Heart left ventricle (tissue), 16 donors: ENCODE measurements around the gene SLC7A11. TPM values are rescaled to one million over a fixed set of nuclear protein-coding genes. Genes with fewer than 3 reads are reported as not detected.

Source experiments
- ATAC-seq, 4 donors: fragments of 200-7000 bp; cut with Tn5 transposase; one replicate each; pipeline ENCODE4 v1.9.1; 2020 to 2022; ENCODE audit warnings: moderate library complexity in 4 of 4, mild to moderate bottlenecking in 3 of 4, moderate number of reproducible peaks in 1 of 4
- DNase-seq, 5 donors: peaks; one replicate each; pipeline ENCODE4 v3.0.0-alpha.2; 2020
- H3K27ac ChIP-seq, 12 donors: fragments of 200-600 bp; sonication (generic) in 4 of 12; one replicate each; pipeline versions ENCODE4 v1.5.0 to v1.8.0; 2016 to 2022; ENCODE audit warnings: mild to moderate bottlenecking in 2 of 12
- H3K27me3 ChIP-seq, 9 donors: fragments of 200-600 bp; sonication (generic) in 2 of 9; one replicate each; pipeline versions ENCODE4 v1.5.1 to v1.8.0; 2016 to 2022; ENCODE audit warnings: mild to moderate bottlenecking in 3 of 9
- H3K36me3 ChIP-seq, 9 donors: fragments of 200-600 bp; sonication (generic) in 2 of 9; one replicate each; pipeline versions ENCODE4 v1.5.0 to v1.8.0; 2018 to 2022; ENCODE audit warnings: mild to moderate bottlenecking in 2 of 9
- H3K4me1 ChIP-seq, 12 donors: fragments of 200-600 bp; sonication (generic) in 4 of 12; one replicate each; pipeline versions ENCODE4 v1.5.0 to v1.8.0; 2016 to 2022; ENCODE audit warnings: mild to moderate bottlenecking in 3 of 12
- H3K4me3 ChIP-seq, 12 donors: fragments of 200-600 bp; sonication (generic) in 4 of 12; one replicate each; pipeline versions ENCODE4 v1.5.0 to v1.8.0; 2017 to 2022; ENCODE audit warnings: mild to moderate bottlenecking in 9 of 12, moderate library complexity in 4 of 12
- H3K9me3 ChIP-seq, 12 donors: fragments of 200-600 bp; sonication (generic) in 4 of 12; one replicate each; pipeline versions ENCODE4 v1.5.0 to v1.8.0; 2016 to 2022; ENCODE audit warnings: mild to moderate bottlenecking in 1 of 12
- POLR2A ChIP-seq, 2 donors: fragments of 450-650 bp; IDR thresholded peaks; one replicate each; pipeline ENCODE4 v1.6.1; 2017; ENCODE audit warnings: antibody characterized with exemption in 2 of 2, mild to moderate bottlenecking in 2 of 2, moderate library complexity in 2 of 2
- whole genome bisulfite sequencing, 4 donors: extraction: QIAGEN DNeasy Blood & Tissue Kit in 2 of 4; methylation state at CpG; one replicate each; pipeline versions ENCODE4 v1.1.5 to v1.1.7; 2013 to 2018; 5-methylcytosine and 5-hydroxymethylcytosine counted together
- intact Hi-C, 10 donors: fragments of 100-400 bp; cut with DNase I; formaldehyde crosslinking; loops; one replicate each; pipeline versions ENCODE4 v1.11.1 to v1.14.2; 2022
- polyA plus RNA-seq, 2 donors: library from polyadenylated mRNA; stranded (reverse); fragments of 200-250 nt; gene quantifications; one replicate each; pipeline ENCODE4 v1.2.3, GENCODE V29; 2013
- total RNA-seq, 9 donors: library from RNA; depleted of rRNA in 2 of 9; stranded (reverse); fragments of >200 nt in 2 of 9; fragmentation: NEBNext Ultra II Directional in 3 of 9; extraction: Animal tissue kit (Norgen Biotek cat#: 25700) in 3 of 9; gene quantifications; one replicate each; pipeline versions ENCODE4 v1.1.0 to v1.2.4, GENCODE V29; 2016 to 2023
- TF ChIP-seq, protein P1 (sequence below), 12 donors: fragments of 200-600 bp; sonication (generic) in 4 of 12; IDR thresholded peaks; one replicate each; pipeline versions ENCODE4 v1.5.0 to v1.8.0; 2018 to 2022; ENCODE audit warnings: antibody characterized with exemption in 12 of 12, mild to moderate bottlenecking in 5 of 12
- donor health status: ischemic (EF 13 %, LVEDD 7.1; RV severe dilation, severe dysfunction).
- donor health status: healthy with polysubstance abuse.
- donor health status: DM: no; HTN: yes; CAD: no.
- donor health status: DM: no; HTN: no; CAD: no.
- donor health status: ischemic (EF 25% LVEDD 6.9; RV normal size, moderate dysfunction).
- donor health status: ischemic (EF 25% LVEDD 5.7; RV mildly dilated, moderate dysfunction).
- donor health status: healthy.
- donor health status: DM: yes; HTN: yes; CAD: no.
- donor health status: ischemic (EF 35%, LVEDD 5.7; RV mildly dilated, moderate dysfunction).
- donor health status: nonischemic (EF 11% LVEDD 7.7; RV severe dilation, severe dysfunction).
- donor health status: DM: yes; HTN: yes; CAD: no.
- donor health status: PGD.
- donor health status: ischemic (EF 29% LVEDD 5.4; RV normal size, mild dysfunction).
- donor health status: nonischemic (EF 23%, LVEDD 6.1; RV moderate dilation, normal function).

Gene SLC7A11
- total and polyA plus RNA-seq, 11 donors: 0.04 to 1.0 (median 0.11) TPM; not detected in 1

DNA sequence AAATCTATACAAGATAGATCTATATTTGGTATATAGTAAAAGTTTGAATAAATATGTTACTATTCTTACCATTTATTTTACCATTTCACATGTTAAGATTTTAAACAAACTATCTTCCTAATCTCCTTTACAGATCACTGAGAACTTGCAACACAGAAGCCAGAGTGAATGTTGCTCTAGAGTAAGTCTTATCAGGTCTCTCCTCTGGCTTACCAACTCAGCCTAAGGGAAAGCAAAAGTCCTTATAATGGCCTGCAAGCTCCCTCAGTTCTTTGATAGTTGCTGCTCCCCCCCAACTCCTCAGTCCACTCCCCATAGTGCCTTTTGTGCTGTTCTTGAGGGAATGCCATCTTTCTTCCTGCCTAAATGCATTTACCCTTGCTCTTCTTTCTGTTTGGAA is 25.7 kb upstream of the SLC7A11 start:
- ATAC-seq: no peak
- Histone ChIP-seq H3K4me3 (no peak overlapping the region), H3K27ac (no peak overlapping the region), H3K27me3 (no peaks in the 10 kb centered on the region), H3K36me3 (no peaks in the 10 kb centered on the region), H3K4me1 (no peaks in the 10 kb centered on the region), H3K9me3 (no peaks in the 10 kb centered on the region)
- TF ChIP-seq POLR2A (IDR thresholded peaks at IDR 0.05): no peak
- no peak for DNase-seq
- intact Hi-C loops: no loop called here

DNA sequence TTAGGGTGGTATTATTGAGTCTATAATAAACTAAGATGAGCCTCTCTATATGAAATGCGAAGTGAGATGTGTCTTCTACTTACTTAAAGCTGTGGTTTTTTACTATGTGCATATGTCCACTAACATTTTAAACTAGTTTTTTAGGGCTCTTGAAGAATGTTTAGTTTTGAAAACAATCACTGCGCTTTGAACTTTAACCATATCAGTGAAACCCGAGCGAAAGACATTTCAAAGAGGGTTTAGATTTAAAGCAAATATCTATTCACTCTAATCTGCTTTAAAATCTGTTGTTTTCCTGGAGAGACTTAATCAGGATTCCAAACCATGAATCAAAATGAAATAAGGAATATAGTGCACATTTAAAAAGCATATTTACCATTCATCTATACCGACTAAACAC is 24.8 kb upstream of the SLC7A11 start:
- H3K27ac ChIP-seq: no peak overlapping the region
- TF ChIP-seq POLR2A (IDR thresholded peaks at IDR 0.05): no peak
- TF ChIP-seq, protein P1, sequence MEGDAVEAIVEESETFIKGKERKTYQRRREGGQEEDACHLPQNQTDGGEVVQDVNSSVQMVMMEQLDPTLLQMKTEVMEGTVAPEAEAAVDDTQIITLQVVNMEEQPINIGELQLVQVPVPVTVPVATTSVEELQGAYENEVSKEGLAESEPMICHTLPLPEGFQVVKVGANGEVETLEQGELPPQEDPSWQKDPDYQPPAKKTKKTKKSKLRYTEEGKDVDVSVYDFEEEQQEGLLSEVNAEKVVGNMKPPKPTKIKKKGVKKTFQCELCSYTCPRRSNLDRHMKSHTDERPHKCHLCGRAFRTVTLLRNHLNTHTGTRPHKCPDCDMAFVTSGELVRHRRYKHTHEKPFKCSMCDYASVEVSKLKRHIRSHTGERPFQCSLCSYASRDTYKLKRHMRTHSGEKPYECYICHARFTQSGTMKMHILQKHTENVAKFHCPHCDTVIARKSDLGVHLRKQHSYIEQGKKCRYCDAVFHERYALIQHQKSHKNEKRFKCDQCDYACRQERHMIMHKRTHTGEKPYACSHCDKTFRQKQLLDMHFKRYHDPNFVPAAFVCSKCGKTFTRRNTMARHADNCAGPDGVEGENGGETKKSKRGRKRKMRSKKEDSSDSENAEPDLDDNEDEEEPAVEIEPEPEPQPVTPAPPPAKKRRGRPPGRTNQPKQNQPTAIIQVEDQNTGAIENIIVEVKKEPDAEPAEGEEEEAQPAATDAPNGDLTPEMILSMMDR (IDR thresholded peaks at IDR 0.05): no peak
- WGBS, 4 donors: 80 to 95% (median 88%) methylated on average over 5 of the region's 5 CpGs
- H3K9me3 ChIP-seq: no peaks in the 10 kb centered on the region
- H3K36me3 ChIP-seq: no peaks in the 10 kb centered on the region
- ATAC-seq (no peak), DNase-seq (no peak)
- no peaks in the 10 kb centered on the region for H3K27me3 ChIP-seq
- H3K4me1 ChIP-seq: no peaks in the 10 kb centered on the region
- H3K4me3 ChIP-seq: no peak overlapping the region
- intact Hi-C loops: no loop called here

DNA sequence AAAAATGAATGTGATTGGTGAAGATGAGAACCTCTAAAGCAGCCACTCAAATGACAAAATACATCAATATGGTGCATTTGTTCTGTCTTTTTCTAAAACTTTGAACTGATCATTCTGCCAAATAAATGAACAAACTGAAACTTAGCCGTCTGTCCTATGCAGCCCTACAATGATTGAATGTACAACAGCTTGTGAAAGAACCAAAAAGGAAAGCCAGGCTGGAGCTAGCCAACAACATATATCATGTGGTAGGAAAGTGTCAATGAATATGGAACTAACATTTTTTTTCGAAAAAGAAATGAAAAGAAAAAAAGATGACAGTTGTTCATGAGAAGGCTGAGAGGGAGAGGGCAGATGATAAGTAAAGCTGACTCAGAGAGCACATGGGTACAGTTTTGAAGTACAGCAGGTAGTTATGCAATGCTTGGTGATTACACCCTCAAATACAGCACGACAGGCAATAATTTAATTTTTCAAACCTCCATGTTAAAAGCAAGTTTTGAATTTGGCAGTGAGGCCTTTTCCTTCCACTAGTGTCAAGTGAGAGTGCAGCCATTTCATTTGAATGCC is 21.2 kb upstream of the SLC7A11 start:
- 54 to 59% (median 58%) methylated on average over 3 of the region's 3 CpGs for WGBS, 4 donors
- ATAC-seq (no peak), DNase-seq (no peak)
- TF ChIP-seq POLR2A (IDR thresholded peaks at IDR 0.05): no peak
- TF ChIP-seq, protein P1 (IDR thresholded peaks at IDR 0.05): no peak
- no peaks in the 10 kb centered on the region for H3K4me1 ChIP-seq
- H3K4me3 ChIP-seq: no peak overlapping the region
- no peaks in the 10 kb centered on the region for H3K27me3 ChIP-seq
- H3K9me3 ChIP-seq: no peaks in the 10 kb centered on the region
- intact Hi-C loops: no loop called here
- H3K36me3 ChIP-seq: no peaks in the 10 kb centered on the region
- no peak overlapping the region for H3K27ac ChIP-seq

DNA sequence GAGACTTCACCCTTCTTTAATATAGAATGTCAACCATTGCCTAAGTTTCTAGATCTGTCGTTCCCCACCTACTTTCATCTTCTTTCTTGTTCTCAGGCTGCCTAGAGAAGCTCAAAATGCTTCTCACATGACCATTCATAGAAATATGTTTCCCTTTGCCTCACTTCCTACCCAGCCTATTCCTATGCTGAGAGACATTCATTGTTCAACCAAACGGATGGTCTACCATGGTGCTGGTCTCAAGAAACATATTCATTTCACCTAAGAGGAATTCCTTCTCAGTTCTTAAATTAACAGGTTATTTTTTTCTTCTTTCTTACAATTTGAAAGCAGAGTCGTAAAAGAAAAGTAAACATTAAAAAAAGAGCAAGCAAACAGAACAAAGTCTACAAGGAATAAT is 20.3 kb upstream of the SLC7A11 start:
- Histone ChIP-seq H3K36me3 (no peaks in the 10 kb centered on the region), H3K27me3 (no peaks in the 10 kb centered on the region), H3K27ac (no peak overlapping the region), H3K4me1 (no peaks in the 10 kb centered on the region), H3K4me3 (no peak overlapping the region), H3K9me3 (no peaks in the 10 kb centered on the region)
- no peak for ATAC-seq
- 69 to 88% (median 82%) methylated on average over 3 of the region's 3 CpGs for WGBS, 4 donors
- intact Hi-C loops: no loop called here
- no peak for TF ChIP-seq POLR2A (IDR thresholded peaks at IDR 0.05)
- TF ChIP-seq, protein P1 (IDR thresholded peaks at IDR 0.05): no peak
- DNase-seq: no peak

DNA sequence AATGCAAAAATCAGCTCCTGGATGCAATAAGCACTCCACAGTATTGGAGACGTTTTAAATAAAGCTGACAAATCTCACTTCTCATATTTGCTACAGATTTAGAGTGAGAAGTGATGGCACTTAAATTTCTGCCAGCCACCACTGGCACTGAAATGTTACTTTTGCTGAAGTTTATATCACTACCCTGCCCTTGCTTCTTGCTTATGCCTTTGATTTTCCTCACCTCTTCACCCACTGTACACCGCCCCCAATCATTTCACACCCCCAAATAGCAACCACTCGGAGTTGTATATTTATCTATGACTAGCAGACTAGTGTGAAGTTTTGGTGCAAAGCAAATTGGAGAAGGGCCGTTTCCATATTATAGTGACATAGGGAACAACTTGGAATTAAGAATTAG is 19.9 kb upstream of the SLC7A11 start:
- 42 to 59% (median 53%) methylated on average over 4 of the region's 4 CpGs for WGBS, 4 donors
- Histone ChIP-seq H3K27me3 (no peaks in the 10 kb centered on the region), H3K27ac (no peak overlapping the region), H3K4me1 (no peaks in the 10 kb centered on the region), H3K36me3 (no peaks in the 10 kb centered on the region), H3K4me3 (no peak overlapping the region), H3K9me3 (no peaks in the 10 kb centered on the region)
- DNase-seq (no peak), ATAC-seq (no peak)
- intact Hi-C loops: no loop called here
- TF ChIP-seq, protein P1 (IDR thresholded peaks at IDR 0.05): no peak
